Measurements from ENCODE around the gene TOX3.

- no peak for TF ChIP-seq CTCF (IDR thresholded peaks at IDR 0.05; ENCODE audit: low read depth, low read length, missing input control)
- no peak for TF ChIP-seq RXRA (IDR thresholded peaks at IDR 0.05)
- no peak for TF ChIP-seq GABPA (IDR thresholded peaks at IDR 0.05 in 1 of 2, conservative IDR thresholded peaks at IDR 0.05 in 1 of 2)
- no peak for TF ChIP-seq YY1 (IDR thresholded peaks at IDR 0.05)
- TF ChIP-seq MAX (IDR thresholded peaks at IDR 0.05), result no peak
- no peak for TF ChIP-seq FOXA2 (IDR thresholded peaks at IDR 0.05)
- no peak for TF ChIP-seq REST (IDR thresholded peaks at IDR 0.05)
Measured at GRCh38 chr16:52580488-52580887, 33.5 kb upstream of the TOX3 start.

All from liver (tissue), 3 donors.